ENCODE results near the gene DNAH1. TPM values are rescaled to one million over a fixed set of nuclear protein-coding genes. Genes with fewer than 3 reads are reported as not detected.

The DNAH1 gene
- total and polyA plus RNA-seq, 2 experiments from 2014 or later, result 0.81 to 4.0 TPM

- Histone ChIP-seq H3K4me3 (no peak overlapping the region), H3K9me2 (ENCODE audit: insufficient read depth) (no peaks in the 10 kb centered on the region), H3K9me3 (ENCODE audit: low read depth) (no peaks in the 10 kb centered on the region), H3F3A (ENCODE audit: insufficient read depth) (no peaks in the 10 kb centered on the region), H3K27me3 (replicated peaks; ENCODE audit: insufficient read depth) (no peaks in the 10 kb centered on the region), H3K36me3 (ENCODE audit: low read depth) (no peaks in the 10 kb centered on the region), H3K4me2 (ENCODE audit: unreplicated experiment) (no peak overlapping the region), H3K9ac (no peak overlapping the region), H2AFZ (no peak overlapping the region), H3K79me2 (ENCODE audit: insufficient read depth) (peaks cover 39% of the 10 kb centered on the region), H4K20me1 (ENCODE audit: insufficient read depth) (no peaks in the 10 kb centered on the region), H3K4me1 (ENCODE audit: insufficient read depth) (peaks cover 9% of the 10 kb centered on the region), H3K27ac (no peak overlapping the region)
- WGBS, 2 experiments (ENCODE audit: low coverage in 1 of 2, low lambda C conversion rate in 2 of 2, missing lambda C conversion rate in 2 of 2), result 86 to 88% methylated on average over 15 of the region's 15 CpGs
- in situ Hi-C loops (cut with MboI), result no loop called here
- TF ChIP-seq EZH2 (IDR thresholded peaks at IDR 0.05; ENCODE audit: insufficient read depth, poor library complexity, severe bottlenecking), result no peak
- TF ChIP-seq EZH2phosphoT487 (IDR thresholded peaks at IDR 0.05; ENCODE audit: insufficient read depth, low read depth), result no peak
- DNase-seq, result no peak
Measured at GRCh38 chr3:52289747-52290595, 26.1 kb upstream of the DNAH1 start.

GRCh38 chr3:52290596-52291507 is 25.3 kb upstream of the DNAH1 start:
- no peaks in the 10 kb centered on the region for H3K9me3 ChIP-seq (ENCODE audit: low read depth)
- WGBS, 2 experiments (ENCODE audit: low coverage in 1 of 2, low lambda C conversion rate in 2 of 2, missing lambda C conversion rate in 2 of 2), result 84 to 89% methylated on average over 19 to 21 of the region's 23 CpGs
- peaks cover 9% of the 10 kb centered on the region for H3K4me1 ChIP-seq (ENCODE audit: insufficient read depth)
- in situ Hi-C loops (cut with MboI), result no loop called here
- H3K9me2 ChIP-seq (ENCODE audit: insufficient read depth), result no peaks in the 10 kb centered on the region
- no peak for DNase-seq
- no peak overlapping the region for H3K4me3 ChIP-seq
- no peaks in the 10 kb centered on the region for H4K20me1 ChIP-seq (ENCODE audit: insufficient read depth)
- no peak for TF ChIP-seq EZH2phosphoT487 (IDR thresholded peaks at IDR 0.05; ENCODE audit: insufficient read depth, low read depth)
- no peak for TF ChIP-seq EZH2 (IDR thresholded peaks at IDR 0.05; ENCODE audit: insufficient read depth, poor library complexity, severe bottlenecking)
- H3K9ac ChIP-seq, result no peak overlapping the region
- H2AFZ ChIP-seq, result no peak overlapping the region
- no peaks in the 10 kb centered on the region for H3F3A ChIP-seq (ENCODE audit: insufficient read depth)
- H3K4me2 ChIP-seq (ENCODE audit: unreplicated experiment), result no peak overlapping the region
- peaks cover 37% of the 10 kb centered on the region for H3K79me2 ChIP-seq (ENCODE audit: insufficient read depth)
- H3K27me3 ChIP-seq (replicated peaks; ENCODE audit: insufficient read depth), result no peaks in the 10 kb centered on the region
- H3K36me3 ChIP-seq (ENCODE audit: low read depth), result no peaks in the 10 kb centered on the region
- no peak overlapping the region for H3K27ac ChIP-seq

- Histone ChIP-seq H3K79me2 (ENCODE audit: insufficient read depth) (peaks cover 29% of the 10 kb centered on the region), H3K27me3 (replicated peaks; ENCODE audit: insufficient read depth) (no peaks in the 10 kb centered on the region), H3K4me2 (ENCODE audit: unreplicated experiment) (no peak overlapping the region), H3K9ac (no peak overlapping the region), H3K36me3 (ENCODE audit: low read depth) (no peaks in the 10 kb centered on the region), H3K4me1 (ENCODE audit: insufficient read depth) (peaks cover 8% of the 10 kb centered on the region), H3K9me3 (ENCODE audit: low read depth) (no peaks in the 10 kb centered on the region), H3K9me2 (ENCODE audit: insufficient read depth) (no peaks in the 10 kb centered on the region), H3K27ac (no peak overlapping the region), H2AFZ (no peak overlapping the region), H4K20me1 (ENCODE audit: insufficient read depth) (no peaks in the 10 kb centered on the region), H3K4me3 (no peak overlapping the region), H3F3A (ENCODE audit: insufficient read depth) (no peaks in the 10 kb centered on the region)
- peak; percentile 38 for DNase-seq
- in situ Hi-C loops (cut with MboI), result no loop called here
- WGBS, 2 experiments (ENCODE audit: low coverage in 1 of 2, low lambda C conversion rate in 2 of 2, missing lambda C conversion rate in 2 of 2), result 57 to 64% methylated on average over 7 of the region's 7 CpGs
- TF ChIP-seq EZH2 (IDR thresholded peaks at IDR 0.05; ENCODE audit: insufficient read depth, poor library complexity, severe bottlenecking) (no peak), EZH2phosphoT487 (IDR thresholded peaks at IDR 0.05; ENCODE audit: insufficient read depth, low read depth) (no peak)
Measured at GRCh38 chr3:52291508-52292181, 24.5 kb upstream of the DNAH1 start.
